Astrocyte of the spinal cord (primary cell): ENCODE data around the gene KRTAP19-3.

Source experiments
- DNase-seq: peaks from one replicate; pipeline ENCODE4 v3.0.0; 2011; ENCODE audit warnings: low read depth, low spot score
- H3K4me3 ChIP-seq: 2 replicates; pipeline ENCODE4 v1.5.1; 2011; ENCODE audit warnings: low read depth, mild to moderate bottlenecking, low read length, moderate library complexity
- CTCF ChIP-seq: IDR thresholded peaks from 2 replicates; pipeline ENCODE4 v1.5.1; 2012; ENCODE audit warnings: low read depth, mild to moderate bottlenecking, low read length, inconsistent platforms
- in situ Hi-C: cut with HindIII; loops from 2 replicates; pipeline ENCODE4 v1.10.0; 2017; ENCODE audit warnings: low sequenced_read_pairs

KRTAP19-3 gene

GRCh38 chr21:30486180-30486579 is 5.6 kb downstream of the KRTAP19-3 start:
- H3K4me3 ChIP-seq = no peak overlapping the region
- no peak for DNase-seq
- TF ChIP-seq CTCF = no peak
- in situ Hi-C loops = no loop called here

GRCh38 chr21:30482130-30482529 is 9.7 kb downstream of the KRTAP19-3 start:
- no peak for TF ChIP-seq CTCF
- H3K4me3 ChIP-seq = no peak overlapping the region
- no peak for DNase-seq
- in situ Hi-C loops = no loop called here

- no peak for DNase-seq
- in situ Hi-C loops = no loop called here
- no peak within 1 kb of the TSS for H3K4me3 ChIP-seq
- TF ChIP-seq CTCF = no peak
Measured at GRCh38 chr21:30480145-30480544, 11.7 kb downstream of the KRTAP19-3 start, which contains the start of gene KRTAP19-1. Gene KRTAP19-1, minus strand, starts transcription at chr21:30480367. Its CDS starts 50 bp downstream, at chr21:30480317.

- no peak overlapping the region for H3K4me3 ChIP-seq
- TF ChIP-seq CTCF = no peak
- DNase-seq = no peak
- in situ Hi-C loops = no loop called here
Measured at GRCh38 chr21:30479259-30479658, 12.6 kb downstream of the KRTAP19-3 start.

GRCh38 chr21:30478004-30478403 is 13.8 kb downstream of the KRTAP19-3 start:
- H3K4me3 ChIP-seq = no peak overlapping the region
- in situ Hi-C loops = no loop called here
- no peak for DNase-seq
- TF ChIP-seq CTCF = no peak

- in situ Hi-C loops = no loop called here
- no peak overlapping the region for H3K4me3 ChIP-seq
- TF ChIP-seq CTCF = no peak
- no peak for DNase-seq
Measured at GRCh38 chr21:30468900-30469714, 22.7 kb downstream of the KRTAP19-3 start.
